GM18951 (cell line): ENCODE results near the gene ATG4B.
"Not testable (repeated sequence)": the region's sequence is repeated elsewhere in the genome, so short reads cannot be mapped to it uniquely, and the experiment has no call there.

Experiments
- POLR2A ChIP-seq: IDR thresholded peaks from 4 replicates; pipeline ENCODE4 v1.6.1; 2011; ENCODE audit warnings: mild to moderate bottlenecking; ENCODE audit not compliant: insufficient read length, insufficient read depth; ENCODE audit errors: extremely low read depth
- in situ Hi-C: fragments of 300-500 bp; cut with MboI; formaldehyde crosslinking; loops from one replicate; pipeline ENCODE4 v1.12.0; 2022; ENCODE audit warnings: low sequenced_read_pairs, mixed read lengths, inconsistent platforms; ENCODE audit not compliant: unreplicated experiment

ATG4B gene

GRCh38 chr2:241657786-241658254, 20.3 kb downstream of the ATG4B start:
- TF ChIP-seq POLR2A = no peak
- in situ Hi-C loops = no loop called here

GRCh38 chr2:241658296-241658695, 20.8 kb downstream of the ATG4B start:
- no peak for TF ChIP-seq POLR2A
- in situ Hi-C loops = no loop called here

- in situ Hi-C loops = no loop called here
These were observed 21.8 kb downstream of the ATG4B start for GRCh38 chr2:241659150-241659739.

GRCh38 chr2:241660593-241661213, 23.2 kb downstream of the ATG4B start:
- in situ Hi-C loops = no loop called here
- no peak for TF ChIP-seq POLR2A

More at GRCh38 chr2:241659150-241659739, 21.8 kb downstream of the ATG4B start:
- TF ChIP-seq POLR2A = no peak

- in situ Hi-C loops = not testable (repeated sequence)
These were observed 25.2 kb downstream of the ATG4B start for GRCh38 chr2:241662731-241663130.

GRCh38 chr2:241665731-241666440, 28.4 kb downstream of the ATG4B start:
- TF ChIP-seq POLR2A = no peak

GRCh38 chr2:241666627-241667400, 29.3 kb downstream of the ATG4B start:
- in situ Hi-C loops = no loop called here

More at GRCh38 chr2:241665731-241666440, 28.4 kb downstream of the ATG4B start:
- in situ Hi-C loops = no loop called here

GRCh38 chr2:241668354-241668753, 30.9 kb downstream of the ATG4B start:
- no peak for TF ChIP-seq POLR2A
- in situ Hi-C loops = no loop called here

More at GRCh38 chr2:241666627-241667400, 29.3 kb downstream of the ATG4B start:
- TF ChIP-seq POLR2A = no peak

GRCh38 chr2:241668839-241669238, 31.3 kb downstream of the ATG4B start:
- in situ Hi-C loops = no loop called here
- no peak for TF ChIP-seq POLR2A

- in situ Hi-C loops = no loop called here
These were observed 33.0 kb downstream of the ATG4B start for GRCh38 chr2:241670333-241671110.

GRCh38 chr2:241671457-241672240, 34.2 kb downstream of the ATG4B start:
- in situ Hi-C loops = no loop called here
- no peak for TF ChIP-seq POLR2A

More at GRCh38 chr2:241670333-241671110, 33.0 kb downstream of the ATG4B start:
- no peak for TF ChIP-seq POLR2A

GRCh38 chr2:241672243-241673188, 35.0 kb downstream of the ATG4B start:
- TF ChIP-seq POLR2A = no peak
- in situ Hi-C loops = no loop called here
